Left cardiac atrium (tissue), 4 donors: ENCODE data around the gene PUSL1. TPM values are rescaled to one million over a fixed set of nuclear protein-coding genes. Genes with fewer than 3 reads are reported as not detected.

ENCODE experiments used
- ATAC-seq, 2 donors: fragments of 200-7000 bp; cut with Tn5 transposase; one replicate each; pipeline ENCODE4 v1.9.1; 2020; ENCODE audit warnings: mild to moderate bottlenecking in 2 of 2, moderate library complexity in 2 of 2
- DNase-seq: peaks from one replicate; pipeline ENCODE4 v3.0.0-alpha.2; 2020
- intact Hi-C, 2 donors: fragments of 100-400 bp; cut with DNase I; formaldehyde crosslinking; loops; one replicate each; pipeline versions ENCODE4 v1.14.1 to v1.15.1; 2022 to 2023
- total RNA-seq, 2 donors: library from RNA; stranded (reverse); fragmentation: NEBNext Ultra II Directional; extraction: Animal tissue kit (Norgen Biotek cat#: 25700); gene quantifications; one replicate each; pipeline ENCODE4 v1.2.1, GENCODE V29; 2021
- donor health status: DM: no; HTN: yes; CAD: no.
- donor health status: DM: no; HTN: yes; CAD: no; lungs with severe emphysema.
- donor health status: DM: yes; HTN: yes; CAD: no.
- donor health status: Dilated cardiomyopathy.

The PUSL1 gene
- total RNA-seq, 2 donors from 2014 or later = 11.4 to 12.2 TPM

- intact Hi-C loops = no loop called here
- DNase-seq (no peak), ATAC-seq (peak in 1 of 2 donors; percentile 1)
Measured at GRCh38 chr1:1292442-1292779, 16.0 kb upstream of the PUSL1 start.

DNA sequence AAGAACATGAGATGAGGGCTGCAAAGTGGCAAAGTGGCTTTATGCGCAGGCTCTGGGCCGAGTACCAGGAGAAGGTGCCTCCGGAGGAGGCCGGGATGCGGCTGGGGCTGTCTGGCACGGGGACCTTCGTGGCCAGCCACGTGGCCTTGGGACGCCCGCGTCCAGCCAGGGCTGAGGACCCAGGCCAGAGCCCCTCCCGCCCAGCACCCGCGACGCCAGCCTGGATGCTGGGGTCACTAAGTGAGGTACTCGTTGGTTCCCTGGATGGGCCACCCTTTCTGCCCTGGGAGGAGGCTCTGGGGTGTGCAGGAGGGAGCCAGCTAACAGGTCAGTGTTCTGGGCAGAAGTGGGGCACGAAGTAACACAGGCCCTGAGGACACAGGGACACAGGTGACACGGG is 15.5 kb upstream of the PUSL1 start:
- ATAC-seq = peak in 1 of 2 donors; percentile 4
- intact Hi-C loops = no loop called here
- DNase-seq = peak; percentile 10

- DNase-seq (peak; percentile 26), ATAC-seq (peak in 1 of 2 donors; percentile 4)
- intact Hi-C loops = no loop called here
Measured at GRCh38 chr1:1293263-1294249, 14.8 kb upstream of the PUSL1 start.

- DNase-seq (no peak), ATAC-seq (no peak)
- intact Hi-C loops = no loop called here
Measured at GRCh38 chr1:1294250-1294890, 14.0 kb upstream of the PUSL1 start.

DNA sequence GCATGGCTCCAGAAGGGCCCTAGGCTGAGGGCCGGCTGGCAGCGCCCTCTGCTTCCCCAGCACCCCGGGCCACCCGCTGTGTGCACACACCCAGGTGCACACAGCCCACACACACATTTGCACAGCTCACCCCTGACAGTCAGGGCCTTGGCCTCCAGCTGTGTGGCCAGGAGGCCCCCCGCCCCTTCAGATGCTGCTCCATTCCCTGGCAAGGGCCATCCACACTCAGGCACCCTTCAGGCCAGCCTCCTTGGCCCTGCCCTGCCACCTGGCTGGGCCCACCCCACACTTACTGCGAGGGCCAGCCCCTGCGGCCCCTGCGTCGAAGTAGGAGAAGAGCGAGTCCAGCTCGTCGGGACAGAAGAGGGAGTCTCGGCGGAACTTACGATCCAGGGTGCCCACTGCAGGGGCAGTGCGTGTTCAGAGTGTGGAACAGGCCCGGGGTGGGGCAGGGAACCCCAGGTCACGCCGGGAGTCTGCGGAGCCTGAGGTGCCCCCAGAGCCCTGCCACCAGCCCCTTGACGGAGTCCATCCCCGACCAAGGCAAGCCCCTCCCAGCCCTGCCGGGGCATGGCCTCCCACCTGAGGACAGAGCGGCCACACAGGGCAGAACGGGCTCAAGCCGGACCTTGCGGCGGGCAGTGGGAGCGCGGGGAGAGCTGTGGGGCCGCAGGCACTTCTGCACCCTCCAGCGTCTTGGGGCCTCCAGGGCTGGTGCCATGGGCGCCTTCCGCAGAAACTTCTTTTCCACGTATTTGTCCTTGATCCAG is 13.1 kb upstream of the PUSL1 start:
- no peak for ATAC-seq
- intact Hi-C loops = no loop called here
- DNase-seq = no peak

DNA sequence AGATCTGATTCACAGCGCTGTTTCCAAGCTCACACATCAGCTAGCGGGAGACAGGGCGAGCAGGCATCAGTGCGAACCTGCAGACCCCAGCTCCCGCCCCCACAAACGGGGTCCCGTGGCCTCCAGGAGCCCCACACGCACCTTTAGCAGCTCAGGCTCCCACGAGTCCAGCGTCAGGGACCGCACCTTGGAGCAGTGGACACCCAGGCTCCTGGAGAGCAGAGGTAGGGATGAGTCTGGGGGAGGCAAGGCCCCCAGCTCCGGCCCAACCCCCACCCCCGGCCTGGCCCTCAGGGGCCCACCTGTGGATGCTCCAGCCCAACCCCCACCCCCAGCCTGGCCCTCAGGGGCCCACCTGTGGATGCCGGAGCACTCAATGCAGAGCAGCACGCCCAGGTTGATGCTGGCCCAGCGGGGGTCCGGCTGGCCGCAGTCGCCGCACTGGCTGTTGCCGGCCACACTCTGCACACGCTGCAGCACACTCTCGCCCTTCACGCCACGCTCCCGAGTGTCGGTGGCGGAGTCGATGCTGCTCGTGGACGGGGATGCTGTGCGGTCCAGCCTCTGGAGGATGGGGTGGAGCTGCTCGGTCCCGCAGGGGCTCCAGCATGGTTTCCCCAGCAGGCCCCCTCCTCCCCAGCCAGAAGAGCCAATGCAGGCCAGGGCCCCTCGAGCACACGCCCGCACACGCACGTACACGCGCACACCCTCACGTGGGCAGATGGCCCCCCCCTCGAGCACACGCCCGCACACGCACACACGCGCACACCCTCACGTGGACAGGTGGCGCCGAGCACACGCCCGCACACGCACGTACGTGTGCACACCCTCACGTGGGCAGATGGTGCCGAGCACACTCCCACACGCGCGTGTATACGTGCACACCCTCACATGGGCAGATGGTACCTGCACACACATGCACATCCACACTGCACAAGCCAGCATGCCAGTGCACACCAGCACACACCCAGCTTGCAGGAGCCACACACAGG is 12.0 kb upstream of the PUSL1 start:
- DNase-seq (no peak), ATAC-seq (no peak)
- intact Hi-C loops = no loop called here

DNA sequence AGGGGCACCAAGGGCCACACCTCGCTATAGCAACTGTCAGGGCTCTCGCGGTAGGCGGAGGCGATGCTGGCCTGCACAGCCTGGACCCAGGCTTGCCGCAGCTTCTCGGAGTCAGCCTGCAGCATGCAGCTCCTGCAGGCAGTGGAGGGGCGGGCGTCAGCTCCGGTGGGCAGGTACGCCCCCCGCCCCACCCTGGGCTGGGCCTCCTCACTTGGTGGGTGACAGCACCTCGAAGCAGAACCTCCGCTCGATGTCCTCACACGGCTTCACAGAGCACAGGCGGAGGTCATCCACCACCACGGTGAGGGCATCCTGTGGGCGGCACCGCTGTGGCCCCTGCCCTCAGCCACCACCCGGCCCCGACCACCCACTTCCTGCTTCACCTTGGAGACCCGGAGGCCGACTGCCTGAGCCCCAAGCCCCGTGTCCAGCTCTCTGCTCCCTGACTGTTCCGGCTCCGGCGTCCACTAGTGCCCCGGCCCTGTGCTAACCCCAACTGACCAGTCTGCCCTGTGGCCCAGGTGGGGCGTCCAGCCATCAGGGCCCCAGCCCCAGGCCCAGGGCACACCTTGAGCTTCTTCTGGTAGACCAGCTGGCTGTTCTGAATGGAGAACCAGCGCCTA is 10.5 kb upstream of the PUSL1 start:
- DNase-seq (no peak), ATAC-seq (no peak)
- intact Hi-C loops = no loop called here

DNA sequence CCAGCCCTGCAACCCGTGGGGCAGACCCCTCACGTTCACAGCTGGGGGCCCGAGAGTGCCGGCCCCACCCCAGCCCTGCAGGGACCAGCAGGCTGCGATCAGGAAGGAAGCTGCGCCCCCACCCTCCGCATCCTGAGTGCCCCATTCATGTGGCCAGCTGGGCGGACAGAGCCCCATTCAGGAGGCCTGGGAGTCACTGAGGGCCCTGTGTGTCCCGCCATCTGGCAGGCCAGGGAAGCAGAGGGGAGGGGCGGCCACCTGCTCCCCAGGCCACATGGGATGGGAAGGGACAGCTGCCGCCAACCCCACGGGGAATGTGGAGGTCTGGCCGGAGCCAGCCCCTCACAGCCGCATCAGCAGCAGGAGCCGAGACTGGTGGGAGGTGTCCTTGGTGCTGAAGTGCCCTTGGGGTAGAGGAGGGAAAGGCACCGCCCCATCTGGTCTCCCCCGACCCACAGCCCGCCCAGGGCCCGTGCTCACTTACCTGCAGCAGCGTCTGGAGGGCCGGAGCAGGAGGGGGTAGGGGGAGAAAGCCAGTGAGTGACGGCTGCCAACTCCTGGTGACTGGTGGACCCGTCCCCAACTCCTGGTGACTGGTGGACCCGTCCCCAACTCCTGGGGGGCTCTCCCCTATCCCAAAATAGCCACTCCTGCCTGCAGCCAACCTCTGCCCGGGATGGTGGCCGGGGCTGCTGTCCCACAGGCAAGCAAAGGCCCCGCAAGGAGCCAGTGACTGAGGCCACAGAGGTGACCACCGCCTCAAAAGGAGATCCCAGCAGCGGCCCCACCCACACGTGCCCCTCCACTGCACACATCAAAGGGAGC is 9.3 kb upstream of the PUSL1 start:
- DNase-seq = no peak
- ATAC-seq = peak; percentile 1 to 23
- intact Hi-C loops = no loop called here

DNA sequence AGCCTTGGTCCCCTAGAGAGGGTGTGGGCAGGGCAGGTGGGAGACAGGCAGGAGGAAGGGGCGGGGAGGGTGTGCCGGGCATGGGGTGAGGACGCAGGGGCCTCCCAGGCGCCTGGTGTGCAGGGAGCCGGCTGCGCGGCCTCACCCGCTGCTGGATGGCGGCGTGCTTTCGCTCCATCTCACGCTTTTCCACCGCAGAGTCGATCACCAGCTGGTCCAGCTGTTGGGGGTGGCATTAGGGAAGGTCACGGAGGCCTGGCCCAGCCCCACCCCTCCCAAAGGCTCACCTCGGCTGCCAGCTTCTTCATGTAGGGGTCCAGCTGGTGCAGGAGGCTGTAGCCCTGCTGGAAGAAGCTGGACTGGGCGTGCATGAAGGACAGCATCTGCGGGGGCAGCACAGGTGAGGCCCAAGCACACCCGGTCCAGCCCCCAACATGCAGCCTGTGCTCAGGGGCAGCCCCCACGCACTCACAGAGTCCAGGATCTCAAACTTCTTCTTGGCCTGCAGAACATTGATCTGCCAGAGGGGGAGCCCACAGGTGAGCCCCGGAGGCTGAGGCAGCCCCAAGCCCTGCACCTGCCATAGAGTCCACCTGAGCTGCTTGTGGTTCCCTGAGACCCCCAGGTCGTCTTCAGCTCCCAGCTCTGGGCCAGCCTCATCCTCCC is 8.6 kb upstream of the PUSL1 start:
- no peak for DNase-seq
- intact Hi-C loops = no loop called here
- ATAC-seq = no peak

- intact Hi-C loops = no loop called here
- ATAC-seq = no peak
- DNase-seq = no peak
Measured at GRCh38 chr1:1300352-1300739, 8.1 kb upstream of the PUSL1 start.

DNA sequence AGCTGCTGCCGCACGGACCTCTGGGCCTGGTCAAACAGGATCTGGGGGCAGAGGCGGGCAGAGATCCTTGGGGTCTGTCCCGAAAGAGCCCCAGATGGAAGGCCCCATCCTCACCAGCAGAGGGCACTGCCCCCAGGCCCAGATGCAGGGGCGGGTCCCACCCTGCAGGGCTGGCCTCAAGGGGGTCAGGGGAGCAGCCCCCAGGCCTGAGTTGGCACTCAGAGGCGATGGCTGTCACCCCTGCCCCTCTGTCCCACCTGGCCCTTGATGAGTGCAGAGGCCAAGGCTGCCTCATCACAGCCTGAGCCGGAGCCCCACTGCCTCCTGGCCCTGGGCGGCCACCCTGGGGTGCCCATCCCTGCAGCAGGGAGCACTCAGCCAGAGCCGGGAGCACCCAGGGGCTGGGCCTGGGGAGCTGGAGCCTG is 6.4 kb upstream of the PUSL1 start:
- ATAC-seq = no peak
- DNase-seq = no peak
- intact Hi-C loops = no loop called here

DNA sequence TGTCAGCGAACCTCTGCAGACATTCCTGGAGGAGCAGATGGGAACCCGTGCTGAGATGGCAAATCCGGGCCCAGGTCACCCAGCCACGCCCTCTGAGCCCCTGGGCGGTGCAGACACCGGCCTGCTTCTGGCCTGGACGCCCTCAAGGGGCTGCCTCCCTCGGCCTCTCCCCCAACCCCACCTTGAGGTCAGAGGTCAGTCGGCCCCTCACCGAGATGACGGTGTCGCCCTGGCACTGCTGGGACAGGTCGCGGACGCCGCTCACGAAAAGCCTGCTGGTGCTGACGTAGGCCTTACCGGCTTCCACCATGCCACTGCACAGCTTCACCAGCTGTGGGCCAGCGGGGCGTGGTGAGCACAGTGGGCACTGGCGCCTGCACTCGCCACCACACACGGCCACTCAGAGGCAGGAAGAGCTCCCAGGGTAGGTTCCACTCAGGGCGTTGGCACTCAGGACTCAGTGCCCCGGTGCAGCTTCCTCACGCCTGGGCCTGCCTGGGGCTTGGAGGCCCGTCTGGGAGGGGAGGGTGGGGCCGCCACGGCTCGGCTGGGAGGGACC is 5.4 kb upstream of the PUSL1 start:
- DNase-seq (no peak), ATAC-seq (no peak)
- intact Hi-C loops = no loop called here

DNA sequence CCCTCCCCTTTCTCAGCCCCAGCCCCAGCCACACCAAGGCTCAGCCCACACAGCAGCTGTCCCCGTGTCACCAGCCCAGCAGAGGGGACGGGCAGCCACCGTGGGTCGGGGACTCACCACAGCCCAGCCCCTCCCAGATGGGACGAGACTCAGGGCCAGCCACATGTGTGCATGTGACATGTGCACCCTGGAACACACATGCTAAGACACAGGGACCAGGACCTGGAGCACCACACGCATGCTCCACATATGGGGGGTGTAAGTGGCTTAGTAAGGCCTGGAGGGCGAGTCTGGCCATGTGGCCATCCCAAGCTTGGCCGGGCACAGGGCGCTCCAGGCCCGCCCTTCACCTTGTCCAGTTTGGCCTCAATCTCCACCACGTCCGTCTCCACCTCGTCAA is 4.7 kb upstream of the PUSL1 start:
- intact Hi-C loops = no loop called here
- ATAC-seq = no peak
- no peak for DNase-seq

GRCh38 chr1:1304331-1305299 is 3.8 kb upstream of the PUSL1 start:
- intact Hi-C loops = no loop called here
- peak; percentile 81 for DNase-seq

GRCh38 chr1:1305300-1306069 is 2.9 kb upstream of the PUSL1 start:
- ATAC-seq = peak; percentile 4 to 49
- DNase-seq = peak; percentile 78
- intact Hi-C loops = no loop called here

More at GRCh38 chr1:1304331-1305299, 3.8 kb upstream of the PUSL1 start:
- peak; percentile 14 to 28 for ATAC-seq
